Esophagus squamous epithelium (tissue), 5 donors: ENCODE measurements around the gene EEF1B2. TPM values are rescaled to one million over a fixed set of nuclear protein-coding genes. Genes with fewer than 3 reads are reported as not detected.

Source experiments
- DNase-seq: peaks from one replicate; lab custom pipeline; 2025; lab: John Stamatoyannopoulos, UW
- H3K27ac ChIP-seq, 4 donors: fragments of 200-600 bp; sonication (generic); one replicate each; pipeline ENCODE4 v1.5.1; 2016 to 2019; ENCODE audit warnings: mild to moderate bottlenecking in 1 of 4
- H3K27me3 ChIP-seq, 4 donors: fragments of 200-600 bp; sonication (generic); 1 replicate in 3 of 4; 2 replicates in 1 of 4; pipeline versions ENCODE4 v1.5.1 to v1.6.0; 2017 to 2021; ENCODE audit warnings: antibody characterized with exemption in 1 of 4
- H3K36me3 ChIP-seq, 3 donors: fragments of 200-600 bp; sonication (generic); one replicate each; pipeline ENCODE4 v1.5.1; 2016 to 2019
- H3K4me1 ChIP-seq, 3 donors: fragments of 200-600 bp; sonication (generic); one replicate each; pipeline ENCODE4 v1.5.1; 2017 to 2019
- H3K4me3 ChIP-seq, 4 donors: fragments of 200-600 bp; sonication (generic); 1 replicate in 3 of 4; 2 replicates in 1 of 4; pipeline ENCODE4 v1.5.1; 2016 to 2019; ENCODE audit warnings: mild to moderate bottlenecking in 2 of 4, moderate library complexity in 1 of 4
- H3K9me3 ChIP-seq, 3 donors: fragments of 200-600 bp; sonication (generic); one replicate each; pipeline ENCODE4 v1.5.1; 2016 to 2019
- POLR2A ChIP-seq, 4 donors: fragments of 450-650 bp; IDR thresholded peaks; one replicate each; pipeline ENCODE4 v1.6.1; 2017; ENCODE audit warnings: antibody characterized with exemption in 4 of 4, mild to moderate bottlenecking in 4 of 4, moderate library complexity in 3 of 4
- WGBS, 2 donors: methylation state at CpG; one replicate each; pipeline ENCODE4 v1.1.5; 2018; 5-methylcytosine and 5-hydroxymethylcytosine counted together
- intact Hi-C: fragments of 100-400 bp; cut with DNase I; formaldehyde crosslinking; loops from one replicate; pipeline ENCODE4 v1.15.0; 2022
- small RNA-seq, 4 donors: library from RNA; depleted of rRNA; stranded (forward); fragments of <200 nt; gene quantifications; one replicate each; pipeline ENCODE3, GENCODE V24; 2016
- total RNA-seq, 4 donors: library from RNA; depleted of rRNA; stranded (reverse); fragments of >200 nt; gene quantifications; one replicate each; pipeline ENCODE4 v1.1.0, GENCODE V29; 2016
- TF ChIP-seq, protein P1 (sequence below), 6 experiments: fragments of 450-650 bp in 4 of 6; fragments of 200-600 bp in 2 of 6; sonication (generic) in 2 of 6; IDR thresholded peaks; one replicate each; pipeline ENCODE4 v1.5.1; 2016 to 2019; ENCODE audit warnings: antibody characterized with exemption in 6 of 6, mild to moderate bottlenecking in 4 of 6, moderate library complexity in 4 of 6
- donor health status: DM: yes; HTN: yes; CAD: no.

The EEF1B2 gene
- total RNA-seq, 4 donors from 2014 or later: 243 to 631 (median 564) TPM

DNA sequence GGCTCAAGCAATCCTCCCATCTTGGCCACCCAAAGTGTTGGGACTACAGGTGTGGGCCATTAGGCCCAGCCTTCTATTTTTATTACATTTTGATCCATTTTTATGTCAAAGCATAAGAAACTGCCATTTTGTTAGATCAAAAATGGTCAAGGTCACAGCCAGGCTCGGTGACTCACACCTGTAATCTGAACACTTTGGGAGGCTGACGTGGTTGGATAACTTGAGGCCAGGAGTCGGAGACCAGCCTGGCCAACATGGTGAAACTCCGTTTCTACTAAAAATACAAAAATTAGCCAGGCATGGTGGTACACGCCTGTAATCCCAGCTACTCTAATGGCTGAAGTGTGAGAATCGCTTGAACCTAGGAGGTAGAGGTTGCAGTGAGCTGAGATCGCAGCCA is 49.2 kb downstream of the EEF1B2 start:
- WGBS, 2 donors: 89 to 94% methylated on average over 5 to 7 of the region's 7 CpGs
- intact Hi-C loops: no loop called here
- Histone ChIP-seq H3K4me3 (no peak overlapping the region), H3K36me3 (no peaks in the 10 kb centered on the region), H3K27me3 (no peaks in the 10 kb centered on the region), H3K9me3 (no peaks in the 10 kb centered on the region), H3K4me1 (peaks cover 6 to 33% (median 12%) of the 10 kb centered on the region in 3 donors), H3K27ac (no peak overlapping the region)
- DNase-seq: no peak
- TF ChIP-seq, protein P1, sequence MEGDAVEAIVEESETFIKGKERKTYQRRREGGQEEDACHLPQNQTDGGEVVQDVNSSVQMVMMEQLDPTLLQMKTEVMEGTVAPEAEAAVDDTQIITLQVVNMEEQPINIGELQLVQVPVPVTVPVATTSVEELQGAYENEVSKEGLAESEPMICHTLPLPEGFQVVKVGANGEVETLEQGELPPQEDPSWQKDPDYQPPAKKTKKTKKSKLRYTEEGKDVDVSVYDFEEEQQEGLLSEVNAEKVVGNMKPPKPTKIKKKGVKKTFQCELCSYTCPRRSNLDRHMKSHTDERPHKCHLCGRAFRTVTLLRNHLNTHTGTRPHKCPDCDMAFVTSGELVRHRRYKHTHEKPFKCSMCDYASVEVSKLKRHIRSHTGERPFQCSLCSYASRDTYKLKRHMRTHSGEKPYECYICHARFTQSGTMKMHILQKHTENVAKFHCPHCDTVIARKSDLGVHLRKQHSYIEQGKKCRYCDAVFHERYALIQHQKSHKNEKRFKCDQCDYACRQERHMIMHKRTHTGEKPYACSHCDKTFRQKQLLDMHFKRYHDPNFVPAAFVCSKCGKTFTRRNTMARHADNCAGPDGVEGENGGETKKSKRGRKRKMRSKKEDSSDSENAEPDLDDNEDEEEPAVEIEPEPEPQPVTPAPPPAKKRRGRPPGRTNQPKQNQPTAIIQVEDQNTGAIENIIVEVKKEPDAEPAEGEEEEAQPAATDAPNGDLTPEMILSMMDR (IDR thresholded peaks at IDR 0.05): no peak
- TF ChIP-seq POLR2A (IDR thresholded peaks at IDR 0.05): no peak

DNA sequence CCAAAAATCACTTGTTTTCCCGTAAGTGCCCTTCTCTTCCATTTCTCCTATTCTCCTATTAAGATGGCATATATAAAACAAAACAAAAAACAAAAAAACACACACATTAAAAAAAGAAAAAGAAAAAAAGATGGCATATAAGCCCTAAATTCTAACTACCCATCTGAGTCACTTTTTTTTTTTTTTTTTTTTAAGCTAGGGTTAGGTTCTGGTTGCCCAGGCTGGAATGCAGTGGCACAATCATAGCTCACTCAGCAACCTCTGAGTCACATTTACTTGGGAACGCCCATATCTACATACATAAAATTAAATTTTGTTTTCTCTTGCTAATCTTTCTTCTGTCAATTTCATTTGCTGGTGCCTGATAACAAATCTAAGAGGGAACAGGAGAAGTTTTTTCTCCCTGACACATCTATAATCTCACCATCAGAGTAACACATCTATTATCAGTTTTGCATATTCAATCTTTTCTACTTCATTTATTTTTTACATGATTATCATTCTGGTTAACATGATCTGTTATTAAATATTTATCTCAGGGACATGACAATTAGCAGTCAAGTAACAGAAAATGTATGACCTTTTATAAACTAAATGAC is 52.1 kb downstream of the EEF1B2 start:
- 61 to 63% methylated on average over 2 of the region's 2 CpGs for WGBS, 2 donors
- no peak for DNase-seq

More for the DNA sequence above, 52.1 kb downstream of the EEF1B2 start:
- intact Hi-C loops: no loop called here
- Histone ChIP-seq H3K4me3 (no peak overlapping the region), H3K27me3 (peaks cover 0 to 4% (median 0%) of the 10 kb centered on the region in 4 donors), H3K4me1 (peaks cover 6 to 33% (median 12%) of the 10 kb centered on the region in 3 donors), H3K36me3 (no peaks in the 10 kb centered on the region), H3K9me3 (no peaks in the 10 kb centered on the region), H3K27ac (peak overlapping the region; percentile 55 to 82 (median 76))
- TF ChIP-seq, protein P1 (IDR thresholded peaks at IDR 0.05): no peak
- TF ChIP-seq POLR2A (IDR thresholded peaks at IDR 0.05): no peak

Small RNAs within 50 kb of the gene (small RNA-seq; reads per million reads assigned to genes)
- gene RF00134 (0 reads per million in 4 donors), gene RF02271 (0 reads per million in 4 donors), gene SNORA41 (0 reads per million in 4 donors), gene SNORD51 (0 to 1.0 (median 0.11) reads per million in 4 donors)

Other genes starting within 250 kb of the EEF1B2 start
- 10 to 100 TPM in 3 of 4 donors, 1 to 10 TPM in 1; 9.6 to 20.2 (median 17.1) TPM for gene INO80D, start 73.7 kb upstream of the EEF1B2 start, total RNA-seq
- 100 to 1,000 TPM in 2 of 4 donors, 10 to 100 TPM in 2; 87.5 to 155 (median 95.9) TPM for gene NDUFS1, start 451 bp upstream of the EEF1B2 start, total RNA-seq
- gene ZDBF2, start 114.8 kb downstream of the EEF1B2 start, total RNA-seq: 1 to 10 TPM; 1.9 to 7.1 (median 5.3) TPM